ENCODE results near the gene ECM2.
A peak's percentile ranks its signal among the peaks of the same experiment; 100 is the strongest.

Gene ECM2

DNA sequence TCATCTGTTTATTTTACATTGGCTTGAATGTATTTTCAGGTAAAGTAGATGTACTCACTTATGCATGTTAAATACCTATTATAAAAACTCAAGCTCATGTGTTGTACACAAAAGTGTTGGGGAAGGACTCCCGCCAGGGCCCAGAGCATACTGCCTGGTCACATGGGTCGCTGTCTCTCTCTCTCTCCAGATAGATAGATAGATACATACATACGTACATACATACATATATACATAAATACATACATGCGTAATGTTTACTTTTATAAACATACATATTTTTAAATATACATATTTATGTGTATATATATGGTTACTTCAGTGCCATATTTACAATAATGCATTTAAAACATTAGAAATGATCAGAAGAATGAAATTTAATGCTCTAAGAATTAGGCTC is 78.2 kb downstream of the ECM2 start:
- no peak for DNase-seq

DNA sequence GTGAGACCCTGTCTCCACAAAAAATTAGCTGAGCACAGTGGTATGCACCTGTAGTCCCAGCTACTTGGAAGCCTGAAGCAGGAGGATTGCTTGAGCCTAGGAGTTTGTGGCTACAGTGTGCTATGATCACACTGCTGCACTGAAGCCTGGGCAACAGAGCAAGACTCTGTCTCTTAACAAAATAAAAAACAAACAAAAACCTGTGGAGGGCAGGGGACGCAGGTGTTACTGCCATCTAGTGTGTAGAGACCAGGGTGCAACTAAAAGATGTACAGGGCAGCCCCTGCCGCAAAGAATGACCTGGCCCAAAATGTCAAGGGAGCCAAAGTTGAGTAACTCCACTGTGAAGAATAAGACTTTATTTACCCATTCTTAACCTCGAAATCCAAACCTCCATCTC is 80.6 kb downstream of the ECM2 start:
- DNase-seq = peak in 1 of 2 experiments; percentile 8

DNA sequence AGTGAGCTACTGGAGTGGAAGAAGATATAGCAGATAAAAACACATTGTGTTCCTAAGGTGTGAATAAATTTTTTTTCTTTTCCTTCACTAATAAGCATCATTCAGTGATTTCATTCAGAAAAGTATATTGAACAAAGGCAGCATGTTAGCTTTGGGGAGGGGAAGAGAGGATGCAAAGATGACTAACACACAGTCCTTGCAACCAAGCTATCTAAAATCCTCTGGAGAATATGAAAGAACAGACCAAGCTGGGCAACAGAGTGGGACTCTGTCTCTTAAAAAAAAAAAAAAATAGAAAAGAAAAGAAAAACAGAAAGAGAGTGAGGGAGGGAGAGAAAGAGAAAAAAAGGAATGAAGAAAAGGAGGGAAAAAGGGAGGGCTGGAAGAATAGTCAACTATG is 89.3 kb downstream of the ECM2 start:
- DNase-seq = no peak

Measured in NCI-H524 (cell line).